ENCODE results near the gene TTC14.

DNA sequence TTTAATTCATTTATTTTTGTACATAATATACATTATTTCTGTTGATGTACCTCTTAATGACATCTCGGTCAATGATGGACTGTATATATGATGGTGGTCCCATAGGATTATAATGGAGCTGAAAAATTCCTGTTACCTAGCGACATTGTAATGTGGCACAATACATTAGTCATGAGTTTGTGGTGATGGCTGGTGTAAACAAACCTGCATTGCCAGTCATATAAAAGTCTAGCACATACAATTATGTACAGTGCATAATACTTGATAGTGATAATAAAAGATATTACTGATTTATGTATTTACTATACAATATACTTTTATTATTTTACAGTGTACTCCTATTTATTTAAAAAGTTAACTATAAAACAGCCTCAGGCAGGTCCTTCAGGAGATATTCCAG is 15.1 kb downstream of the TTC14 start:
- TF ChIP-seq, protein P1, sequence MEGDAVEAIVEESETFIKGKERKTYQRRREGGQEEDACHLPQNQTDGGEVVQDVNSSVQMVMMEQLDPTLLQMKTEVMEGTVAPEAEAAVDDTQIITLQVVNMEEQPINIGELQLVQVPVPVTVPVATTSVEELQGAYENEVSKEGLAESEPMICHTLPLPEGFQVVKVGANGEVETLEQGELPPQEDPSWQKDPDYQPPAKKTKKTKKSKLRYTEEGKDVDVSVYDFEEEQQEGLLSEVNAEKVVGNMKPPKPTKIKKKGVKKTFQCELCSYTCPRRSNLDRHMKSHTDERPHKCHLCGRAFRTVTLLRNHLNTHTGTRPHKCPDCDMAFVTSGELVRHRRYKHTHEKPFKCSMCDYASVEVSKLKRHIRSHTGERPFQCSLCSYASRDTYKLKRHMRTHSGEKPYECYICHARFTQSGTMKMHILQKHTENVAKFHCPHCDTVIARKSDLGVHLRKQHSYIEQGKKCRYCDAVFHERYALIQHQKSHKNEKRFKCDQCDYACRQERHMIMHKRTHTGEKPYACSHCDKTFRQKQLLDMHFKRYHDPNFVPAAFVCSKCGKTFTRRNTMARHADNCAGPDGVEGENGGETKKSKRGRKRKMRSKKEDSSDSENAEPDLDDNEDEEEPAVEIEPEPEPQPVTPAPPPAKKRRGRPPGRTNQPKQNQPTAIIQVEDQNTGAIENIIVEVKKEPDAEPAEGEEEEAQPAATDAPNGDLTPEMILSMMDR (IDR thresholded peaks at IDR 0.05; ENCODE audit: insufficient read depth, low read length, poor library complexity, severe bottlenecking): no peak
- TF ChIP-seq EZH2phosphoT487 (conservative IDR thresholded peaks at IDR 0.05; ENCODE audit: low read length): no peak

Measured in SU-DHL-6 (cell line).